PFSK-1 (cell line): ENCODE results near the gene SPAG7.
A peak's percentile ranks its signal among the peaks of the same experiment; 100 is the strongest.

Experiments
- FOXP2 ChIP-seq: optimal IDR thresholded peaks from 2 replicates; pipeline ENCODE3; 2011; ENCODE audit warnings: borderline replicate concordance, control low read depth, inconsistent platforms; ENCODE audit not compliant: insufficient read depth; ENCODE audit errors: extremely low read length, extremely low read depth
- POLR2AphosphoS5 ChIP-seq: IDR thresholded peaks from 2 replicates; pipeline ENCODE4 v1.6.1; 2012; ENCODE audit warnings: low read depth, mild to moderate bottlenecking, control low read depth, low read length, moderate library complexity
- SIN3A ChIP-seq: IDR thresholded peaks from 2 replicates; pipeline ENCODE4 v1.6.1; 2012; ENCODE audit warnings: mild to moderate bottlenecking, low read length, moderate library complexity, borderline replicate concordance; ENCODE audit not compliant: insufficient read depth
- TAF1 ChIP-seq: IDR thresholded peaks from 2 replicates; pipeline ENCODE4 v1.6.1; 2012; ENCODE audit warnings: low read length, control low read depth, borderline replicate concordance; ENCODE audit not compliant: insufficient read depth
- TF ChIP-seq, protein P1 (sequence below), 2 experiments: IDR thresholded peaks; 2 replicates each; pipeline versions ENCODE4 v1.6.1 to v1.8.0; 2011 to 2012; ENCODE audit warnings: low read depth in 2 of 2, low read length in 2 of 2, control low read depth in 1 of 2, inconsistent platforms in 1 of 2, mild to moderate bottlenecking in 1 of 2, moderate library complexity in 1 of 2; ENCODE audit not compliant: insufficient read depth in 1 of 2

DNA sequence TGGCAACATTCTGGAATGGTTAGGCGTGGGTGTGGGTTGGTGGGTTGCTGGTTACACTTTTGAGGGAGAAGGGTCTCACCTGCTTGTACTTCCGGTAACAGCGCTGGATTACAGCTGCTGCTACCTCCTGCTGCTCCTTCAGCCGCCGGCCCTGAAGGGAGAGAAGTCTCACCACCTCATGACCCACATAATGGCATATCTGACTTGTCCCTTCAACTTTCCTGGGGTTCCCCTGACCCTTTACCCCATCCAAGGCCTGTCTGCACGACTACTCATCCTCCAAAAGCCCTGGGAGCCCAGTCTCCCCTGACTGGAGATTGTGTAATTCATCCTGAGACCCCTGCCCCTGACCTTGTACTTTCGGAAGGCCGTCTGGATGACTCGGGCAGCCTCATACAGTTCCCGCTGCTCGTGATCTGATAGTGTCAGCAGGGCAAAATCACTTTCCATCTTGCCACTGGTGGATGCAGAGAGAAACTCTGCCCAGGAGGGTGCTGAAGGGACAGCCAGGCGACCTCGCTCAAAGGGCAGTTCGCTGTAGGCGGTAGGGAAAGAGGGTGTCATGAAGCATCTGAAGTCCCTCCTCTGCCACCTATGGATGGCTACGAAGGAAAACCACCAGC is 2.0 kb upstream of the SPAG7 start:
- TF ChIP-seq, protein P1, sequence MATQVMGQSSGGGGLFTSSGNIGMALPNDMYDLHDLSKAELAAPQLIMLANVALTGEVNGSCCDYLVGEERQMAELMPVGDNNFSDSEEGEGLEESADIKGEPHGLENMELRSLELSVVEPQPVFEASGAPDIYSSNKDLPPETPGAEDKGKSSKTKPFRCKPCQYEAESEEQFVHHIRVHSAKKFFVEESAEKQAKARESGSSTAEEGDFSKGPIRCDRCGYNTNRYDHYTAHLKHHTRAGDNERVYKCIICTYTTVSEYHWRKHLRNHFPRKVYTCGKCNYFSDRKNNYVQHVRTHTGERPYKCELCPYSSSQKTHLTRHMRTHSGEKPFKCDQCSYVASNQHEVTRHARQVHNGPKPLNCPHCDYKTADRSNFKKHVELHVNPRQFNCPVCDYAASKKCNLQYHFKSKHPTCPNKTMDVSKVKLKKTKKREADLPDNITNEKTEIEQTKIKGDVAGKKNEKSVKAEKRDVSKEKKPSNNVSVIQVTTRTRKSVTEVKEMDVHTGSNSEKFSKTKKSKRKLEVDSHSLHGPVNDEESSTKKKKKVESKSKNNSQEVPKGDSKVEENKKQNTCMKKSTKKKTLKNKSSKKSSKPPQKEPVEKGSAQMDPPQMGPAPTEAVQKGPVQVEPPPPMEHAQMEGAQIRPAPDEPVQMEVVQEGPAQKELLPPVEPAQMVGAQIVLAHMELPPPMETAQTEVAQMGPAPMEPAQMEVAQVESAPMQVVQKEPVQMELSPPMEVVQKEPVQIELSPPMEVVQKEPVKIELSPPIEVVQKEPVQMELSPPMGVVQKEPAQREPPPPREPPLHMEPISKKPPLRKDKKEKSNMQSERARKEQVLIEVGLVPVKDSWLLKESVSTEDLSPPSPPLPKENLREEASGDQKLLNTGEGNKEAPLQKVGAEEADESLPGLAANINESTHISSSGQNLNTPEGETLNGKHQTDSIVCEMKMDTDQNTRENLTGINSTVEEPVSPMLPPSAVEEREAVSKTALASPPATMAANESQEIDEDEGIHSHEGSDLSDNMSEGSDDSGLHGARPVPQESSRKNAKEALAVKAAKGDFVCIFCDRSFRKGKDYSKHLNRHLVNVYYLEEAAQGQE (IDR thresholded peaks at IDR 0.05; ENCODE audit: insufficient read depth in 1 of 2, low read depth in 2 of 2, low read length in 2 of 2): peak in 1 of 2 experiments; percentile 33; a peak in 1 of 4 replicates
- TF ChIP-seq TAF1 (no peak), POLR2AphosphoS5 (no peak; the same call in 1 of the 2 replicates), SIN3A (no peak), FOXP2 (no peak)
